ENCODE results near the gene WASL. TPM values are rescaled to one million over a fixed set of nuclear protein-coding genes. Genes with fewer than 3 reads are reported as not detected.

Gene WASL
- total and polyA plus RNA-seq, 10 of the 15 experiments (the other 5 are each of a cell fraction or from before 2014, with no cell fraction given): 2.0 to 6.4 (median 3.5) TPM

DNA sequence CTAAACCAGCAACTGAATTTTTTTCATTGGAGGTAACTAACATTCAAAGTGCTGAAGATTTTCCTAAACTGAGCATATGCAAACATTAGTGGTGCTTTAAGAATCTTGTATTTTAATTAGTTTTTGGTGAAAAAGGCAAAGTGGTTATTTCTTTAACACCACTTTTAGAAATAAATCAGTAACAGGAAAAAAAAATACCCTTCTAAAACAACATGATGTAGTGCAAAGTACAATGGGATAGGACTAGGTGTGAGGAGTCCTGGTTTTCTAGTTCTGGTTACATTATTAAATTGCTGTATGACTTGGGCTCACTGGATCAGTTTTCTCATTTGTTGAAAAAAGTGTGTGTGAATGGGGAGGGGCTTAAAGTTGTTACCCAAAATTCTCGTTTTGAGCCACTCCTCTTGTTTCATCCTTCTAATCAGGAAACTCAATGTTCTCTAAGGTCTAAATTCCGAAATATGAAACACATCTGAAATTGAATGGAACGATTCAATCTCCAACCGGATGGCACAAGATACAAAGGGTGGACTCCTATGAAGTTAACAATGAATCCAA is 1.8 kb downstream of the WASL start:
- RAD21 ChIA-PET (ENCODE audit: unreplicated experiment): interaction anchor here (1.3 to 1.8 kb wide), 2 partner anchors 46 kb away, joined by 4 read pairs; no protein-coding TSS in a partner anchor
- DNase-seq (ENCODE audit: low read depth, low spot score) (no peak), ATAC-seq (peak; percentile 4), FAIRE-seq (no peak)
- H3K27me3 ChIP-seq (replicated peaks in 1 of 2; ENCODE audit: control insufficient read depth in 2 of 2, insufficient read depth in 2 of 2, low read length in 1 of 2): no peaks in the 10 kb centered on the region
- H4K20me1 ChIP-seq (ENCODE audit: control insufficient read depth, insufficient read depth): no peaks in the 10 kb centered on the region
- peak overlapping the region; percentile 89 for H3K9ac ChIP-seq (ENCODE audit: control insufficient read depth, insufficient read depth, low read length)
- TSS peak; percentile 50 for BruUV-seq (replicated peaks)
- CTCF ChIA-PET: interaction anchor here (1.7 kb wide), 1 partner anchor 118 kb away, joined by 5 read pairs; no protein-coding TSS in a partner anchor
- TF ChIP-seq ZNF274 (IDR thresholded peaks at IDR 0.05; ENCODE audit: insufficient read depth, insufficient read length): no peak
- peak; percentile 14; the same call in 1 of the 2 replicates for TF ChIP-seq ZNF384 (IDR thresholded peaks at IDR 0.05; ENCODE audit: borderline replicate concordance, low read depth, low read length)
- TF ChIP-seq NFYB (IDR thresholded peaks at IDR 0.05; ENCODE audit: insufficient read depth, low read depth, low read length): 0 out of 2 replicates have a peak, but pooled peaks have one; percentile 11
- H2AFZ ChIP-seq (ENCODE audit: control insufficient read depth, low read depth, low read length): no peak overlapping the region
- H3K36me3 ChIP-seq (ENCODE audit: control insufficient read depth in 2 of 2, insufficient read depth in 2 of 2, low read length in 1 of 2): no peaks in the 10 kb centered on the region
- H3K4me3 ChIP-seq: peak overlapping the region; percentile 95
- H3K4me2 ChIP-seq (ENCODE audit: control insufficient read depth, insufficient read depth): peak overlapping the region; percentile 67
- 1% methylated on average over 4 of the region's 4 CpGs for WGBS (ENCODE audit: insufficient coverage, insufficient replicate concordance, low lambda C conversion rate, missing lambda C conversion rate)
- H3K79me2 ChIP-seq (ENCODE audit: control insufficient read depth, insufficient read depth, low read length): peaks cover 71% of the 10 kb centered on the region
- intact Hi-C loops (cut with micrococcal nuclease; ENCODE audit: unreplicated experiment): loop anchor here (2.0 to 5.0 kb wide), 2 partner anchors 18 to 210 kb away; no protein-coding TSS in a partner anchor
- no peaks in the 10 kb centered on the region for H3K9me3 ChIP-seq (replicated peaks; ENCODE audit: control insufficient read depth, insufficient read depth, low read length)
- in situ Hi-C loops (cut with MboI): no loop called here
- peak overlapping the region; percentile 95 for H3K27ac ChIP-seq (ENCODE audit: control insufficient read depth, insufficient read depth)
- no peaks in the 10 kb centered on the region for H3K4me1 ChIP-seq (ENCODE audit: control insufficient read depth, insufficient read depth, low read length)
- SMC1A ChIA-PET (ENCODE audit: uncharacterized antibody, unreplicated experiment): interaction anchor here (1.0 to 1.8 kb wide), 7 partner anchors 13 to 77 kb away, joined by 3 to 7 read pairs (median 3); no protein-coding TSS in a partner anchor
- POLR2A ChIA-PET: interaction anchor here (0.6 to 1.3 kb wide), 4 partner anchors 13 to 62 kb away, joined by 3 to 8 read pairs (median 4); no protein-coding TSS in a partner anchor

GRCh38 chr7:123746055-123746454 is 2.7 kb downstream of the WASL start:
- H4K20me1 ChIP-seq (ENCODE audit: control insufficient read depth, insufficient read depth): no peaks in the 10 kb centered on the region
- no peak for DNase-seq (ENCODE audit: low read depth, low spot score)
- in situ Hi-C loops (cut with MboI): no loop called here
- intact Hi-C loops (cut with micrococcal nuclease; ENCODE audit: unreplicated experiment): loop anchor here (2.0 to 5.0 kb wide), 2 partner anchors 17 to 209 kb away; no protein-coding TSS in a partner anchor
- FAIRE-seq: no peak
- no peak overlapping the region for H2AFZ ChIP-seq (ENCODE audit: control insufficient read depth, low read depth, low read length)
- H3K4me2 ChIP-seq (ENCODE audit: control insufficient read depth, insufficient read depth): peak overlapping the region; percentile 67; the same call in 1 of the 2 replicates
- H3K79me2 ChIP-seq (ENCODE audit: control insufficient read depth, insufficient read depth, low read length): peaks cover 80% of the 10 kb centered on the region
- no peaks in the 10 kb centered on the region for H3K27me3 ChIP-seq (replicated peaks in 1 of 2; ENCODE audit: control insufficient read depth in 2 of 2, insufficient read depth in 2 of 2, low read length in 1 of 2)
- no peaks in the 10 kb centered on the region for H3K36me3 ChIP-seq (ENCODE audit: control insufficient read depth in 2 of 2, insufficient read depth in 2 of 2, low read length in 1 of 2)
- no peak for ATAC-seq
- peak overlapping the region; percentile 95 for H3K4me3 ChIP-seq
- ChIA-PET CTCF (interaction anchor here (0.6 to 1.7 kb wide), 9 partner anchors 19 to 219 kb away, joined by 3 to 6 read pairs (median 4); no protein-coding TSS in a partner anchor), SMC1A (ENCODE audit: uncharacterized antibody, unreplicated experiment) (interaction anchor here (1.0 to 1.8 kb wide), 17 partner anchors 9 to 126 kb away, joined by 3 to 12 read pairs (median 4); no protein-coding TSS in a partner anchor), RAD21 (ENCODE audit: unreplicated experiment) (interaction anchor here (0.7 to 1.8 kb wide), 7 partner anchors 11 to 52 kb away, joined by 3 to 5 read pairs (median 4); no protein-coding TSS in a partner anchor), POLR2A (interaction anchor here (0.6 to 1.4 kb wide), 8 partner anchors 9 to 64 kb away, joined by 3 to 8 read pairs (median 3); no protein-coding TSS in a partner anchor)
- H3K9ac ChIP-seq (ENCODE audit: control insufficient read depth, insufficient read depth, low read length): no peak overlapping the region
- H3K9me3 ChIP-seq (replicated peaks; ENCODE audit: control insufficient read depth, insufficient read depth, low read length): no peaks in the 10 kb centered on the region; the same call in 2 of the 3 replicates
- no TSS peak for BruUV-seq (replicated peaks)
- TF ChIP-seq ZNF24 (IDR thresholded peaks at IDR 0.05): peak; percentile 89
- no peak for TF ChIP-seq BACH1 (IDR thresholded peaks at IDR 0.05; ENCODE audit: borderline replicate concordance)
- H3K27ac ChIP-seq (ENCODE audit: control insufficient read depth, insufficient read depth): peak overlapping the region; percentile 95; the same call in 1 of the 2 replicates
- no peaks in the 10 kb centered on the region for H3K4me1 ChIP-seq (ENCODE audit: control insufficient read depth, insufficient read depth, low read length)
- WGBS (ENCODE audit: insufficient coverage, insufficient replicate concordance, low lambda C conversion rate, missing lambda C conversion rate): 38% methylated on average over 2 of the region's 2 CpGs
